VCaP (cell line): Measurements from ENCODE around the gene PIK3R5.

Source experiments
- H3K27ac ChIP-seq: fragments of 450-650 bp; 2 replicates; pipeline ENCODE4 v1.5.1; 2017
- TF ChIP-seq, protein P1 (sequence below): fragments of 450-650 bp; conservative IDR thresholded peaks from 2 replicates; pipeline ENCODE4 v1.5.1; 2017; ENCODE audit warnings: mild to moderate bottlenecking, moderate library complexity

Gene PIK3R5

DNA sequence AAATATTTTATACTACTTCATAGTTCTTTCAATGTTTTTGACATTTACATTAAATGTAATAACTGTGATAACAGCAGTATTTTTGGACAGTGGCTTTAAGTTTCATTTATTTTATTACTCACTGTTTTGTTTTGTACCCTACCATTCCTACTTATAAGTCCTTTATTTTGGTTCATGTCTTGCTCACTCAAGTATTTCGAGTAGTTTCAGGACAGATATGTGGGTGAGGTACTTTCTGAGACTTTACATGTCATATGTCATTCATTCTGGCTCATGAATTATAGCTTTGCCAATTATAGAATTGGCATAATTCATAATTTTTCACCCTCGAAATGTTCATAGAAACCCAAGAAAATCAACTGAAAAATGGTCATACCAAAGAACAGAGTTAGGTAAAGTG, 44.4 kb downstream of the PIK3R5 start:
- H3K27ac ChIP-seq, result no peak overlapping the region
- TF ChIP-seq, protein P1, sequence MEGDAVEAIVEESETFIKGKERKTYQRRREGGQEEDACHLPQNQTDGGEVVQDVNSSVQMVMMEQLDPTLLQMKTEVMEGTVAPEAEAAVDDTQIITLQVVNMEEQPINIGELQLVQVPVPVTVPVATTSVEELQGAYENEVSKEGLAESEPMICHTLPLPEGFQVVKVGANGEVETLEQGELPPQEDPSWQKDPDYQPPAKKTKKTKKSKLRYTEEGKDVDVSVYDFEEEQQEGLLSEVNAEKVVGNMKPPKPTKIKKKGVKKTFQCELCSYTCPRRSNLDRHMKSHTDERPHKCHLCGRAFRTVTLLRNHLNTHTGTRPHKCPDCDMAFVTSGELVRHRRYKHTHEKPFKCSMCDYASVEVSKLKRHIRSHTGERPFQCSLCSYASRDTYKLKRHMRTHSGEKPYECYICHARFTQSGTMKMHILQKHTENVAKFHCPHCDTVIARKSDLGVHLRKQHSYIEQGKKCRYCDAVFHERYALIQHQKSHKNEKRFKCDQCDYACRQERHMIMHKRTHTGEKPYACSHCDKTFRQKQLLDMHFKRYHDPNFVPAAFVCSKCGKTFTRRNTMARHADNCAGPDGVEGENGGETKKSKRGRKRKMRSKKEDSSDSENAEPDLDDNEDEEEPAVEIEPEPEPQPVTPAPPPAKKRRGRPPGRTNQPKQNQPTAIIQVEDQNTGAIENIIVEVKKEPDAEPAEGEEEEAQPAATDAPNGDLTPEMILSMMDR, result no peak

DNA sequence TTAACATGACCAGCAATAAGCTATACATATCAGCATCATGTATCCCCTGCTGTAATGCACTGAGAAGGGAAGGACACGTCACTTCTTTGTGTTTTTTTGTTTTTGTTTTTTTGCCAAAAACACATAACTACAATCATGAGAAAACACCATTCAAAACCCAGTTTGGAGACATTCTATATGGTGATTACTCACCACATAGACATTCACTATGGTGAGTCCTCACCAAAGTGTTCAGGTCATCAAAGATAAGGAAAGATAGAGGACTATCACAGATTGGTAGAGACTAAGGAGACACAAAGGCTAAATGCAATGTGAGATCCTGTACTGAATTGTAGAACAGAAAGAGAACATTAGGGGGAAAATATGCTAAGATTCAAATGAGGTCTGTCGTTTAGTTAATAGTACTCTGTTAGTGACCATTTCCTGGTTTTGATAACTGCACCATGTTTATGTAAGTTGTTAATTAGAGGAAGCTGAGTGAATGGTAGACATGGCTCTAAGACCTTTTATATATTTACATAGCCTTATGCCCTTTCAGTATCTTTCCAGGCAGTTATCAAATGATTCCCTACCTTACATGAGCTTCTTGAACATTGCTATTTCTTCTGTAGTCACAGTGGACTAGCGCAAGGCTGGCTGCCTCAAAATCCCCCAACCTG, 46.6 kb downstream of the PIK3R5 start:
- TF ChIP-seq, protein P1, result no peak
- no peak overlapping the region for H3K27ac ChIP-seq

DNA sequence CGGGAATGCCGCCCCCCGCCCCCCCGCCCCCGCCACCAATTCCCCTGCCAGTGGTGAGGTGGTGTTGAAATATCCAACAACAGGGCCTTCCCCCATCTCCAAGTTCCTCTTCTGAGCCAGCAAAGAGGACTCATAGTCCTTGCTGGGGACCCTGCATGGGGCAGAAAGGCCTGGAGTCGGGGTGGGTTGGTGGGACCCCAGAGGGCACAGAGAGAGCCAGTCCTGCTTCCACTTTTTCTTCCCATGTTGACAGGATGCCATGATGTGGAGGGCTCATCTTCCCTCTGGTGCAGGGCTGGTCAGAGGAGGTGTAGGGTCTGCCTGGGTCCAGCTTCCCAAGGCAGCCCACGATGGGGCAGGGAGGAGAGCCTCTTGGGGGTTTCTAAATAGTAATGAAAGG, 49.0 kb downstream of the PIK3R5 start:
- TF ChIP-seq, protein P1, result no peak

DNA sequence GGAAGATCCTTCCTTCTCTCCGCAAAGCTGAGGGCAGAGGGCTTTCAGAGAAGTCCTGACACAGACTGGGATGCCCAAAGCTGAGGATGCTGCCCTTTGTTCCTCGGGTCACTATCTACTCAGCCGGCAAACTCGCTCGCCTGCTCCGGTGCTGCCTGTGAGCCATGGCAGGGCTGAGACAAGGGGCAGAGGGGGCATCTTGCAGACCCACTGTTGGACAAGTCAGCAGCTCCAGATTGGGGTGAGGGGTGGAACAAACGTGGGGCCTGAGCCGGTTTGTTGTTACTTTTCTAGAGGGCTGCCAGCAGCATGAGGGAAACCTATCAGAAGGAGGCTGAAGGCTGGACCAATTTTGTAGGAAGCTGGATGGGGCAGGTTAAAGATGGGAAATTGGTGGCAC, 51.0 kb downstream of the PIK3R5 start:
- TF ChIP-seq, protein P1, result no peak
- no peak overlapping the region for H3K27ac ChIP-seq

More for the DNA sequence above, 49.0 kb downstream of the PIK3R5 start:
- no peak overlapping the region for H3K27ac ChIP-seq

DNA sequence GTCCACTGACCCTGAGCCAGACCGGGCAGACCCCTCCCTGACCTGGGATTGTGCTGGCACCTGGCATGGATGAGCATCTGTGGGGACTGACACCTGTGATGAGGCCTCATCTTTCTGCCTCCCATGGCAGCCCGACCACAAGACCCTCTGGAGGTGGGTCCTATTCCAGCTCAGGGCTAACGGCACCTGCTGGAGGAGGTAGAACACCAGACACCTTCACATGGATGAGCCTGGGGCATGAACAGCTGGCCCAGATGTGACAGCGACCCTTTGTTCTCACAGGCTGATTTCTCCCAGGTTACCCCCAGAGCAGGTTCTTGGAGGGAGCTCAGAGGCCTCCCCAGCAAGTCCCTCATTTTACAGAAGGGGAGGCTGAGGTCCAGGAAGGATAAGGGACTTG, 51.6 kb downstream of the PIK3R5 start:
- TF ChIP-seq, protein P1, result no peak

DNA sequence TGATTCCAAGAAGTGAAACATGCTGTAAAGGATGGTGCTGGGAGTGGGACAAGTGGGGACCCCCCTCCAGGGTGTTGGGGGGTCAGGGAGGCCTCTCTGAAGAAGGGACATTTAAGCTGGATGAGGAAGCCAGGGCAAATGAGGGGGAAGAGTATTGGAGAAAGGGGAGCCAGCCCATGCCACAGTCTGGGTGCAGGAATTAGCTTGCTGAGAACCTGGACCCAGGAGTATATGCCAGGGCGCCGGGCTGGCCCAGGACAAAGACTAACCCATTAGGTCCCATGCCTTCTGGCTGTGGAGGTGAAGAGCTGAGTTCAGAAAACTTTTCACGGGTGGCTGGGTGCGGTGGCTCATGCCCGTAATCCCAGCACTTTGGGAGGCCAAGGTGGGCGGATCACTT, 52.4 kb downstream of the PIK3R5 start:
- TF ChIP-seq, protein P1, result no peak
- H3K27ac ChIP-seq, result no peak overlapping the region

More for the DNA sequence above, 51.6 kb downstream of the PIK3R5 start:
- no peak overlapping the region for H3K27ac ChIP-seq

DNA sequence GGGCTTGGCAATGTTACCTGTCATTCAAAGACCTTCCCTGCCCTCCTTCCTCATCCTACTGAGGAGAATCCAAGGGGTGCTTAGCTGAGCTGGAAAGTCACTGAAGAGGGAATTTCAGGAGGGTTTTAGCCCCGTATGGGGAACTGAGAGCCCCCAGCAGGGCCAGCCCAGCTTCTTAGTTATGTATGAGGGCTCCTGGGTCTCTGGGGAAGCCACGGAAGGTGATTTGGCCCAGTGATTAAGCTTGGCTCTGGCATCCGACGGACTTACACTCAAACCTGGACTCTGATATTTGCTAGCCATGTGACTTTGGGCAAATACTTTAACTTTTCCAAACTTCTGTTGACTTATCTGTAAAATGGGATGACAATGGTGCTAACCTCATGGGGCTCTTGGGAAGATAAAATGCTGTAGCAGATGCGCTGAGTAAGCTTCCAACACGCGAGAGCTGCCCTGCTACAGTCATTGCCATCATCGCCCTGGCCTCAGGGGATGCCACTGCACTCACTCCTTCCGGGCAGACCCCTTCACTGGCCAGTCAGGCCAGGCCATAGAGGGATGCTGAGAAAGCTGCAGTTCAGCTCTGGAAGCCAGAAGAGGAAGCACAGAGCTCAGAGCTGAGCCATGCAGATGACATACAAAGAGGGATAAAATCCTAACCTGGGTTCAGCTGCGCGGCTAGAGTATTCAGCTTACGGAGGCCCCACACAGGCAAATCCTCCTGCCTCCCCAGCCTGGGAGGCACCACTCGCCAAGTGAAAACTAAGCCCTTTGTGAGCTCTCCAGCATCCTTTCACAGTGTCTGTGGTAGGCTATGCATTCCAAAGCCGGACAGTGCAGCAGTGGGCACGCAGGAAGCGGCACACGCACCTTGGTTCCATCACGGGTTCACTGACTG, 53.2 kb downstream of the PIK3R5 start:
- no peak overlapping the region for H3K27ac ChIP-seq
- TF ChIP-seq, protein P1, result no peak
